Nucleus accumbens (tissue), 56 donors: ENCODE results near the gene MACROD2.
"Not testable (repeated sequence)": the region's sequence is repeated elsewhere in the genome, so short reads cannot be mapped to it uniquely, and the experiment has no call there.

Experiments
- DNase-seq, 56 donors: peaks; one replicate each; lab custom pipeline; 2025; lab: John Stamatoyannopoulos, UW

The MACROD2 gene

GRCh38 chr20:16011519-16011918 lies 2016.2 kb downstream of the MACROD2 start:
- DNase-seq, result no peak

GRCh38 chr20:16012934-16013333 lies 2017.6 kb downstream of the MACROD2 start:
- not testable (repeated sequence) for DNase-seq

- DNase-seq, result no peak
Measured at GRCh38 chr20:16013631-16014030, 2018.3 kb downstream of the MACROD2 start.

- DNase-seq, result no peak
Measured at GRCh38 chr20:16014436-16014835, 2019.1 kb downstream of the MACROD2 start.

GRCh38 chr20:16017656-16018055 lies 2022.3 kb downstream of the MACROD2 start:
- no peak for DNase-seq

GRCh38 chr20:16018881-16019280 lies 2023.6 kb downstream of the MACROD2 start:
- no peak for DNase-seq

GRCh38 chr20:16020971-16021370 lies 2025.7 kb downstream of the MACROD2 start:
- DNase-seq, result no peak

- no peak for DNase-seq
Measured at GRCh38 chr20:16025084-16025483, 2029.8 kb downstream of the MACROD2 start.

GRCh38 chr20:16027686-16028085 lies 2032.4 kb downstream of the MACROD2 start:
- DNase-seq, result no peak

GRCh38 chr20:16028923-16029322 lies 2033.6 kb downstream of the MACROD2 start:
- DNase-seq, result no peak

- DNase-seq, result no peak
Measured at GRCh38 chr20:16030253-16030652, 2034.9 kb downstream of the MACROD2 start.

GRCh38 chr20:16035576-16035975 lies 2040.3 kb downstream of the MACROD2 start:
- no peak for DNase-seq

GRCh38 chr20:16036331-16036730 lies 2041.0 kb downstream of the MACROD2 start:
- no peak for DNase-seq

- DNase-seq, result no peak
Measured at GRCh38 chr20:16040742-16041141, 2045.4 kb downstream of the MACROD2 start.

- no peak for DNase-seq
Measured at GRCh38 chr20:16042731-16043130, 2047.4 kb downstream of the MACROD2 start.

- DNase-seq, result no peak
Measured at GRCh38 chr20:16043931-16044330, 2048.6 kb downstream of the MACROD2 start.

- DNase-seq, result no peak
Measured at GRCh38 chr20:16048876-16049275, 2053.6 kb downstream of the MACROD2 start.

- no peak for DNase-seq
Measured at GRCh38 chr20:16049529-16050093, 2054.3 kb downstream of the MACROD2 start.

GRCh38 chr20:16050366-16050765 lies 2055.1 kb downstream of the MACROD2 start:
- no peak for DNase-seq

GRCh38 chr20:16051968-16052367 lies 2056.7 kb downstream of the MACROD2 start:
- DNase-seq, result no peak

- no peak for DNase-seq
Measured at GRCh38 chr20:16052456-16052855, 2057.1 kb downstream of the MACROD2 start.

GRCh38 chr20:16054985-16055384 lies 2059.7 kb downstream of the MACROD2 start:
- no peak for DNase-seq

GRCh38 chr20:16057651-16058050 lies 2062.3 kb downstream of the MACROD2 start:
- DNase-seq, result no peak
